ENCODE results near the gene EYS.

Gene EYS

DNA sequence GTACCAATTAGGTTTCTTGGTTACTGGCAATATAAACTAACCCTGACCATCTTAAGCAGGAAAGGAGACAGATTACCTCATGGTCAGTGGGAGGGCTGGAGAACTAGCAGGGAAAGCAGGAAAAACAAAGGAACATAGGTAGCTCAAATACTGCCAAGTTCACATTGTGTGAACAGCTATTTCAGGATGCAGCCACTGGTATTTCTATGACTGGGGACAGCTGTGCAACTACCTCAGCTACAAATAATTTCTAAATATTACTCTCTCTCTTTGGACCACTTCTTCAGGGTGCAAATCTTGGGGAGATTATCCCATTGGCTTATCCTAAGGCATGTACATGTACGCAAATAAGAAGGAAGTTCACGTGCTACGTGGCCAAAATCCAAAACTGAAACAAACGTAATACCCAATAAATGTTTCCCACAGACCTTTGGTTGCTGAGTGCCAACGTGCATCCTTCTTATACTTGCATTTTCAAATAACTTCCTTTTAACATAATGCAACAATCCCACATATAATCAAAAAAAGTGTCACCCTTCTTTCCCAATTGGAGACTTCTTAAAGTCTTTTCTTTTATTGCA lies 1890.5 kb downstream of the EYS start:
- no peak; the same call in 2 of the 3 replicates for ATAC-seq
- TF ChIP-seq TOX (CRISPR knock-in tag; IDR thresholded peaks at IDR 0.05; ENCODE audit: borderline replicate concordance) (no peak), PATZ1 (CRISPR knock-in tag; IDR thresholded peaks at IDR 0.05; ENCODE audit: borderline replicate concordance) (no peak), BACH2 (CRISPR knock-in tag; IDR thresholded peaks at IDR 0.05; ENCODE audit: borderline replicate concordance) (no peak), TCF4 (CRISPR knock-in tag; IDR thresholded peaks at IDR 0.05; ENCODE audit: borderline replicate concordance) (no peak), RARB (CRISPR knock-in tag; IDR thresholded peaks at IDR 0.05) (no peak), ZFP30 (CRISPR knock-in tag; IDR thresholded peaks at IDR 0.05) (no peak), ISL1 (CRISPR knock-in tag; IDR thresholded peaks at IDR 0.05) (no peak), POU6F1 (CRISPR knock-in tag; IDR thresholded peaks at IDR 0.05; ENCODE audit: borderline replicate concordance, low read depth) (no peak), GLIS3 (CRISPR knock-in tag; IDR thresholded peaks at IDR 0.05) (no peak), ARNTL (CRISPR knock-in tag; IDR thresholded peaks at IDR 0.05; ENCODE audit: borderline replicate concordance, low read depth) (no peak), ESRRG (CRISPR knock-in tag; IDR thresholded peaks at IDR 0.05) (no peak), OSR1 (CRISPR knock-in tag; IDR thresholded peaks at IDR 0.05) (no peak), ZNF565 (CRISPR knock-in tag; conservative IDR thresholded peaks at IDR 0.05; ENCODE audit: low read depth) (no peak)

GRCh38 chr6:63814459-63814858 lies 1892.6 kb downstream of the EYS start:
- TF ChIP-seq SNAI2 (CRISPR knock-in tag; IDR thresholded peaks at IDR 0.05) = no peak
- no peak for TF ChIP-seq ZNF70 (CRISPR knock-in tag; IDR thresholded peaks at IDR 0.05)
- TF ChIP-seq ZFP30 (CRISPR knock-in tag; IDR thresholded peaks at IDR 0.05) = no peak
- no peak for TF ChIP-seq ARNTL (CRISPR knock-in tag; IDR thresholded peaks at IDR 0.05; ENCODE audit: borderline replicate concordance, low read depth)
- TF ChIP-seq ZC3H10 (CRISPR knock-in tag; IDR thresholded peaks at IDR 0.05) = no peak
- TF ChIP-seq ZNF565 (CRISPR knock-in tag; conservative IDR thresholded peaks at IDR 0.05; ENCODE audit: low read depth) = no peak
- peak; percentile 41; the same call in 1 of the 3 replicates for ATAC-seq

GRCh38 chr6:63813566-63814120 lies 1893.4 kb downstream of the EYS start:
- TF ChIP-seq CSDC2 (CRISPR knock-in tag; IDR thresholded peaks at IDR 0.05) (no peak), PPARA (CRISPR knock-in tag; IDR thresholded peaks at IDR 0.05; ENCODE audit: borderline replicate concordance) (no peak), ZC3H10 (CRISPR knock-in tag; IDR thresholded peaks at IDR 0.05) (no peak), TCF4 (CRISPR knock-in tag; IDR thresholded peaks at IDR 0.05; ENCODE audit: borderline replicate concordance) (no peak), PATZ1 (CRISPR knock-in tag; IDR thresholded peaks at IDR 0.05; ENCODE audit: borderline replicate concordance) (no peak), RARB (CRISPR knock-in tag; IDR thresholded peaks at IDR 0.05) (no peak), POU6F1 (CRISPR knock-in tag; IDR thresholded peaks at IDR 0.05; ENCODE audit: borderline replicate concordance, low read depth) (no peak), GLIS3 (CRISPR knock-in tag; IDR thresholded peaks at IDR 0.05) (no peak), CREB5 (CRISPR knock-in tag; IDR thresholded peaks at IDR 0.05; ENCODE audit: low read depth) (no peak), ZFP3 (CRISPR knock-in tag; IDR thresholded peaks at IDR 0.05) (no peak), ZNF8 (CRISPR knock-in tag; IDR thresholded peaks at IDR 0.05) (no peak)
- TF ChIP-seq, protein P1, sequence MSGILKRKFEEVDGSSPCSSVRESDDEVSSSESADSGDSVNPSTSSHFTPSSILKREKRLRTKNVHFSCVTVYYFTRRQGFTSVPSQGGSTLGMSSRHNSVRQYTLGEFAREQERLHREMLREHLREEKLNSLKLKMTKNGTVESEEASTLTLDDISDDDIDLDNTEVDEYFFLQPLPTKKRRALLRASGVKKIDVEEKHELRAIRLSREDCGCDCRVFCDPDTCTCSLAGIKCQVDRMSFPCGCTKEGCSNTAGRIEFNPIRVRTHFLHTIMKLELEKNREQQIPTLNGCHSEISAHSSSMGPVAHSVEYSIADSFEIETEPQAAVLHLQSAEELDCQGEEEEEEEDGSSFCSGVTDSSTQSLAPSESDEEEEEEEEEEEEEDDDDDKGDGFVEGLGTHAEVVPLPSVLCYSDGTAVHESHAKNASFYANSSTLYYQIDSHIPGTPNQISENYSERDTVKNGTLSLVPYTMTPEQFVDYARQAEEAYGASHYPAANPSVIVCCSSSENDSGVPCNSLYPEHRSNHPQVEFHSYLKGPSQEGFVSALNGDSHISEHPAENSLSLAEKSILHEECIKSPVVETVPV (CRISPR knock-in tag; IDR thresholded peaks at IDR 0.05) = no peak
- ATAC-seq = peak; percentile 38; the same call in 2 of the 3 replicates

Measured in SK-N-SH treated with all-trans-retinoic acid at 6 μM for 48 hours (cell line).